GM12891 (cell line): ENCODE data around the gene AHSP.
"Not testable (repeated sequence)": the region's sequence is repeated elsewhere in the genome, so short reads cannot be mapped to it uniquely, and the experiment has no call there.

Source experiments
- DNase-seq: peaks from one replicate; pipeline ENCODE4 v3.0.0; 2011; ENCODE audit warnings: low spot score; ENCODE audit not compliant: insufficient read length
- FAIRE-seq: peaks from 2 replicates; lab custom pipeline; 2011; peaks lifted over from hg19 to GRCh38; lab: Jason Lieb, UNC
- PAX5 ChIP-seq: IDR thresholded peaks from 2 replicates; pipeline ENCODE4 v1.6.1; 2011; ENCODE audit warnings: low read length, moderate library complexity, mild to moderate bottlenecking; ENCODE audit not compliant: insufficient read depth, severe bottlenecking
- POLR2A ChIP-seq: IDR thresholded peaks from 2 replicates; pipeline ENCODE4 v1.6.1; 2011; ENCODE audit warnings: low read depth, low read length, control low read depth
- POLR2AphosphoS5 ChIP-seq: IDR thresholded peaks from 2 replicates; pipeline ENCODE4 v1.6.1; 2011; ENCODE audit warnings: low read depth, low read length, control low read depth
- POU2F2 ChIP-seq: IDR thresholded peaks from 2 replicates; pipeline ENCODE4 v1.6.1; 2011; ENCODE audit warnings: low read depth, mild to moderate bottlenecking, control low read depth, low read length, moderate library complexity
- SPI1 ChIP-seq: IDR thresholded peaks from 2 replicates; pipeline ENCODE4 v1.6.1; 2011; ENCODE audit warnings: low read depth, low read length, control low read depth
- TAF1 ChIP-seq: IDR thresholded peaks from 2 replicates; pipeline ENCODE4 v1.6.1; 2011; ENCODE audit warnings: low read depth, low read length, control low read depth

The AHSP gene

DNA sequence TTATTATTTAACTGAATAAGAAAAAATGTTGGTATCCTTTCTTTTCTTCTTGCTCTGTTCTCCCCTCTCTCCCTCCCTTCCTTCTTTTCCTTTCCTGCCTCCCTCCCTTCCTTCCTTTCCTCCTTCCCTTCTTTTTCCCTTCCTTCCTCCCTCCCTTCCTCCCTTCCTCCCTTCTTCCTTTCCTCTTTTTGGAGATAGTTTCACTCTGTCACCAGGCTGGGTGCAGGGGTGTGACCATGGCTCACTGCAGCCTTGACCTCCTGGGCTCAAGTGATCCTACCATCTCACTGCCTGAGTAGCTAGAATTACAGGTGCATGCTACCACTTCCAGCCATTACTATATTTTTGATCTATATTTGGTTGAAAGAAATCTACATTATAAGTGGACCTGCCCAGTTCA, 13.8 kb upstream of the AHSP start:
- no peak for DNase-seq
- no peak for FAIRE-seq
- TF ChIP-seq POLR2A (no peak), SPI1 (no peak), POLR2AphosphoS5 (no peak), POU2F2 (no peak), TAF1 (no peak), PAX5 (no peak)

- DNase-seq = no peak
- no peak for TF ChIP-seq SPI1
- no peak for TF ChIP-seq TAF1
- no peak for TF ChIP-seq POLR2A
- TF ChIP-seq PAX5 = no peak
- no peak for TF ChIP-seq POU2F2
- TF ChIP-seq POLR2AphosphoS5 = no peak
- FAIRE-seq = no peak
These were observed 9.8 kb upstream of the AHSP start for GRCh38 chr16:31517800-31518402.

DNA sequence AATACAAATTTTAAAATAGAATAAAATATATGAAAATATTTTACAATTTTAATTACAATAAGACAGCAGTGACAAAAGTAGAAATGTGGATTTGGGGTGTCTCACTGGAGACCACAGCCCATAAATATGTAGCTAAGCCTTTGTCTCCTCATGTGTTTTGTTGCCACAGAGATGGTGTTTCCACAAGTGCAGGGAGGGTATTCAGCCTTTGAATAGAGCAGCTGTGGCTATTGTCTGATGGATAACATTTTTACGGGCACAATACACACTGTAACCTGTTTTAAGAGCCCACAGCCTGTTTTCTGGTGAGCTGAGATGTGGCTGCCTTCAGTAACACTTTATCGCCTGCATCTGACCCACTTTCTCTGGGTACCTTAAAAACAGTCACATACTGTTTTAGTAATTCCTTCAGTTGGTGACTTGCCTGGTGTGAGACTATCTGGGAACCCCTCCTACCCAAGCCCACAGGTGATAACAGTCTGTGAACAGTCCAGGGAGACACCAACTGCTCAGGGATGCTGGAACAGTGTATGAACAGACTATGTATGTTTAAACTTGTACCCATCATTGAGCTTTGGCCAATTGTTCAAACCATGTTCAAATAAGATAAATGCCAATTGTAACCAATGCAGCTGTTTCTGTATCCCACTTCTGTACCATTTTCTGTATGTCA, 7.8 kb upstream of the AHSP start:
- TF ChIP-seq TAF1 (no peak), PAX5 (no peak), POU2F2 (no peak), POLR2AphosphoS5 (no peak), SPI1 (no peak), POLR2A (no peak)
- FAIRE-seq = no peak
- DNase-seq = no peak

DNA sequence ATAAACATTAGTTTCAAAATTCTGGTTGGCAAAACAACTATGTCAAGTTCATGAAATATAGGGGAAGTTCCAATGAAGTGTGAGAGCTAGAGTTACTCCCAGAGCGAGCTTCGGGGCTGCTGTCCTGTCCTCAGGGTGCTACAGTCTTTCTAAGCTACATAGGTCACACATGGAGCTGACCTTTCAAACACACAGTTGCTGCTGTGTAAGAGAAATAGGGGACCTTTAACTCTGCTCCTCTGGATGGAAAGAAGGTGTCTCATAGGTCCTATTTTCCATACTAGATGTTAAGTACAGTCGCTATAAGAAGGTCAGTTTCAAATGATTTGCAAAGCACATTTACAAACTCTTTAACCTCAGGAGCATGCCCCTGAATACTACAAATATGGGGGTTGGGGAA, 6.3 kb upstream of the AHSP start:
- TF ChIP-seq POLR2AphosphoS5 = no peak
- TF ChIP-seq PAX5 = no peak
- no peak for TF ChIP-seq TAF1
- no peak for TF ChIP-seq POU2F2
- no peak for TF ChIP-seq SPI1
- TF ChIP-seq POLR2A = no peak
- DNase-seq = no peak
- FAIRE-seq = no peak

DNA sequence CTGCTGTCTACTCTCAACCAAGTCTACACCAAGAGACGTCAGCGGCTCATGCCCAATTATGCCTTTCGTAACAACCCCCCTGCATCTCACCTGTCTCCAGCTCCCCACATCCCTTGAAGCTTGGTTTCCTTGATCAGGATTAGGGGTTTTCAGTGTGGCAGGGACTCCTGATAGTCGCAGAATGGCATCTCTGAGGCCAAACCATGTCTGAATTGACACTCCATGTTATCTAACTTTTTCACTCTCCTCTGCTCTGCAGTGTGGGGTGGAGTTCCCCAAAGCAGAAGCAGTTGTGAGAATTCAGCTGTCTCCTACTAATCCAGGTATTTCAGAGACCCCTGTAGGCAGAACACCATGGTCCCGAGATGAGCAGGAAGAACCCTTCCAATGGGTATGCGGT, 5.6 kb upstream of the AHSP start:
- FAIRE-seq = no peak

DNA sequence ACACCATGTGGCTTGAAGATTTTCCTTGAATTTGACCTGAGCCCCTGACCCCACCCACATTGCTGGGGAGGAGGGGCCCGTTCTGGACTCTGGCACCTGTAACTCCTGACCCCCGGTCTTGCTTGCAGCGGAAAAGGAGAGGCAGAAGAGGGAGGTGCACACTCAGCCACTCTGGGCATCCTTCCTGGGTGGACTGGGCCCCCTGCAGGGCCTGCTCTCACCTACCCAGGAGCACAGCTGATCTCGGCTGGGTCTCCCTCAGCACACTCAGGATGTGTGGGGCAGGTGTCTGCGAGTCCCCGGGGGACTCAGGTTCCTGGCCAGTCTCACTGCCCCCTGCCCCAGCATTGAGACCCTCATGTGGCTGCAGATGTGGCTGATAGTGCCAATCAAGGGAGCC, 3.9 kb upstream of the AHSP start:
- DNase-seq, FAIRE-seq: not testable (repeated sequence)

More for the DNA sequence above, 5.6 kb upstream of the AHSP start:
- no peak for DNase-seq
- TF ChIP-seq POLR2A (no peak), POU2F2 (no peak), POLR2AphosphoS5 (no peak), TAF1 (no peak), PAX5 (no peak), SPI1 (no peak)

- DNase-seq (no peak), FAIRE-seq (no peak)
- no peak for TF ChIP-seq POU2F2
- no peak for TF ChIP-seq SPI1
- TF ChIP-seq PAX5 = no peak
These were observed 2.6 kb upstream of the AHSP start for GRCh38 chr16:31525113-31525512.

DNA sequence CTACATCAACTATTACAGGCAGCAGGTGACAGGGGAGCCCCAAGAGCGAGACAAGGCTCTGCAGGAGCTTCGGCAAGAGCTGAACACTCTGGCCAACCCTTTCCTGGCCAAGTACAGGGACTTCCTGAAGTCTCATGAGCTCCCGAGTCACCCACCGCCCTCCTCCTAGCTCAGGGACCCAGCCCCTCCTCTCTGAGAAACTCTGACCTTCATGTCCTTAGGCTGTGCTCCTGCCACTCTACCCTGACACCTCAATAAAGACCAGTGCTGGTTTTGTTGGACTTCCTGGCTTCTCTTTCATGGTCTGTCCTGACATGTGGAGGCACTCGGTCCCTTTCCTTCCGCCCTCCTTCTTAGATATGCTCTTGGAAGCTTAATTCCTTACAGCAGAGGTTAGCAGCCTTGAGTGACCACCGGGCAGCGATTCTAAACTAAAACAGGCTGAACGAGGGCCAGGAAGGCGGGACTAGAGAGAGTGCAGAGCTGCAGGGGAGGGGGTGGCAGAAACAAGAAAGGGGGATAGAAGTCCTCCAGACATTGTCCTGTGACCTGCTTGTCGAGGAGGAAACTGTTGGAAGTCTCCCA, 915 bp downstream of the AHSP start:
- FAIRE-seq (no peak), DNase-seq (no peak)

GRCh38 chr16:31529108-31529936, 1.6 kb downstream of the AHSP start:
- no peak for DNase-seq
- TF ChIP-seq TAF1 (no peak), PAX5 (no peak), POLR2A (no peak), SPI1 (no peak), POLR2AphosphoS5 (no peak), POU2F2 (no peak)
- FAIRE-seq = no peak

More for the DNA sequence above, 915 bp downstream of the AHSP start:
- no peak for TF ChIP-seq POLR2A
- TF ChIP-seq PAX5 = no peak
- no peak for TF ChIP-seq SPI1
- no peak for TF ChIP-seq POLR2AphosphoS5
- TF ChIP-seq TAF1 = no peak
- no peak for TF ChIP-seq POU2F2

DNA sequence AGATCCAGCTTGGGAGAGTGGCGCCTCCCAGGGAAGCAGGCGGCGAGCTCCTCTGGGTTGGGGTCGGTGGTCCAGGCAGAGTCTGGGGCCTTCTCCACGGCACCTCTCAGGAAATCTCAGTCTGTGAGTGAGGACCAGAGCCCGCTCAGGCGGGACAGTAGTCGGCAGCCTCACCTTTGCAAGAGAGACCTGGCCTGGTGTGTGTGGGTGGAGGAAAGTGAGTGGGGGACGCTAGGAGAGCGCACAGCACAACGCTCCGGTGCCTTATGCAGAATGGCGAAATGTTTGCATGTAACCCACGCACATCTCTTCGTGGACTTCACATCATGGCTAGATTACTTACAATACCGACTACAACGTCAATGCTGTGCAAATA, 2.2 kb downstream of the AHSP start:
- DNase-seq (no peak), FAIRE-seq (no peak)
- TF ChIP-seq POLR2AphosphoS5 (no peak), SPI1 (no peak), POLR2A (no peak), PAX5 (no peak), POU2F2 (no peak), TAF1 (no peak)
